Esophagus (tissue), 2 donors: ENCODE results near the gene ALG10. TPM values are rescaled to one million over a fixed set of nuclear protein-coding genes. Genes with fewer than 3 reads are reported as not detected.
"Not testable (repeated sequence)": the region's sequence is repeated elsewhere in the genome, so short reads cannot be mapped to it uniquely, and the experiment has no call there.

Source experiments
- H3K27ac ChIP-seq, 2 donors: one replicate each; pipeline ENCODE4 v1.5.1; 2013; ENCODE audit warnings: low read depth in 2 of 2, mild to moderate bottlenecking in 2 of 2, inconsistent platforms in 1 of 2, low read length in 1 of 2, moderate library complexity in 1 of 2
- H3K27me3 ChIP-seq, 2 donors: one replicate each; pipeline ENCODE4 v1.6.1; 2013; ENCODE audit warnings: low read length in 2 of 2, control low read depth in 1 of 2, mild to moderate bottlenecking in 1 of 2; ENCODE audit not compliant: insufficient read depth in 2 of 2, control insufficient read depth in 1 of 2
- H3K36me3 ChIP-seq, 2 donors: one replicate each; pipeline ENCODE4 v1.6.1; 2013; ENCODE audit warnings: low read length in 1 of 2; ENCODE audit not compliant: control insufficient read depth in 2 of 2, insufficient read depth in 2 of 2
- H3K4me1 ChIP-seq, 2 donors: one replicate each; pipeline ENCODE4 v1.6.1; 2013; ENCODE audit warnings: low read length in 1 of 2; ENCODE audit not compliant: control insufficient read depth in 2 of 2, insufficient read depth in 2 of 2
- H3K4me3 ChIP-seq, 2 donors: one replicate each; pipeline ENCODE4 v1.5.1; 2013; ENCODE audit warnings: low read length in 2 of 2, mild to moderate bottlenecking in 2 of 2, low read depth in 1 of 2, moderate library complexity in 1 of 2
- H3K9me3 ChIP-seq, 2 donors: one replicate each; pipeline ENCODE4 v1.6.1; 2013; ENCODE audit warnings: mild to moderate bottlenecking in 2 of 2, low read depth in 1 of 2, low read length in 1 of 2, moderate library complexity in 1 of 2; ENCODE audit not compliant: control insufficient read depth in 2 of 2, insufficient read depth in 1 of 2
- WGBS, 2 donors: extraction: QIAGEN DNeasy Blood & Tissue Kit; methylation state at CpG; one replicate each; pipeline ENCODE4 v1.1.7; 2013; 5-methylcytosine and 5-hydroxymethylcytosine counted together
- polyA plus RNA-seq, 2 donors: library from polyadenylated mRNA; stranded (reverse); fragments of 200-250 nt; gene quantifications; one replicate each; pipeline ENCODE4 v1.2.3, GENCODE V29; 2013
- donor health status: healthy with polysubstance abuse.
- donor health status: Bipolar disorder and iron deficiency.

The ALG10 gene, protein sequence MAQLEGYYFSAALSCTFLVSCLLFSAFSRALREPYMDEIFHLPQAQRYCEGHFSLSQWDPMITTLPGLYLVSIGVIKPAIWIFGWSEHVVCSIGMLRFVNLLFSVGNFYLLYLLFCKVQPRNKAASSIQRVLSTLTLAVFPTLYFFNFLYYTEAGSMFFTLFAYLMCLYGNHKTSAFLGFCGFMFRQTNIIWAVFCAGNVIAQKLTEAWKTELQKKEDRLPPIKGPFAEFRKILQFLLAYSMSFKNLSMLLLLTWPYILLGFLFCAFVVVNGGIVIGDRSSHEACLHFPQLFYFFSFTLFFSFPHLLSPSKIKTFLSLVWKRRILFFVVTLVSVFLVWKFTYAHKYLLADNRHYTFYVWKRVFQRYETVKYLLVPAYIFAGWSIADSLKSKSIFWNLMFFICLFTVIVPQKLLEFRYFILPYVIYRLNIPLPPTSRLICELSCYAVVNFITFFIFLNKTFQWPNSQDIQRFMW
- 1 to 10 TPM in 1 of 2 donors, under 1 TPM in 1; 0.79 to 1.5 TPM for polyA plus RNA-seq

DNA sequence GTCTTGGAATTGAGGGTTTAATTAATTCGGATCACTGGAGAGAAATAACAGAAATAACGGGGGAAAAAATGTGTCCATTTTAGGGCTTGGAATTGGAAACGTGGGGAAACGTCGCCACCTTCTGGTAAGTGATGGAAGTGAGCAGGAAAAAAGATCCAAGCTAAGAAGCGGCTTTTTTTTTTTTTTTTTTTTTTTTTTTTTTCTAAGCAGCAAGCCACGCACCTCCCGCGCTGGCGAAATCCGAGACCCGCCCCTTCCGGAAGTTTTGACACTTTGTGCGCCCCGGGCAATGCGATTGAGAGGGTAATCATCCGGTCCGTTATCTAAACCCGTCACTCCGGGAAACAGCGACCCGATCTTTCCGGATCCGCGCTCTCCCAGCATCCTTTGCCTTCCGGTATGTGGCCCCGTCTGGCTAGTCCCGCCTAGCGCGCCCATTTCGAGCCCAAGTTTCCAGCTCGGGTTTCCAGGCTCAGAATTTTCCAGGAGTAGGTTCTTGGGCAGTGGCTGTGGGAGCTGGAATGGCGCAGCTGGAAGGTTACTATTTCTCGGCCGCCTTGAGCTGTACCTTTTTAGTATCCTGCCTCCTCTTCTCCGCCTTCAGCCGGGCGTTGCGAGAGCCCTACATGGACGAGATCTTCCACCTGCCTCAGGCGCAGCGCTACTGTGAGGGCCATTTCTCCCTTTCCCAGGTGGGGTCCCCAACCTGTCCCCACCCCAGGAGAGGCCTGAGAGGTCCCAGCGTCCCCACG is at the start of gene ALG10:
TSS of gene ALG10 (plus strand) at position 418 of the 752 bp plus-strand sequence. CDS start at position 522, 104 bp downstream.
- Histone ChIP-seq H3K9me3 (no peaks in the 10 kb centered on the region), H3K27me3 (no peaks in the 10 kb centered on the region), H3K27ac (peak within 1 kb of the TSS; percentile 77 to 94), H3K36me3 (no peaks in the 10 kb centered on the region), H3K4me3 (peak within 1 kb of the TSS; percentile 66 to 79), H3K4me1 (no peaks in the 10 kb centered on the region)
- WGBS, 2 donors: 1% methylated on average over 44 of the region's 44 CpGs

DNA sequence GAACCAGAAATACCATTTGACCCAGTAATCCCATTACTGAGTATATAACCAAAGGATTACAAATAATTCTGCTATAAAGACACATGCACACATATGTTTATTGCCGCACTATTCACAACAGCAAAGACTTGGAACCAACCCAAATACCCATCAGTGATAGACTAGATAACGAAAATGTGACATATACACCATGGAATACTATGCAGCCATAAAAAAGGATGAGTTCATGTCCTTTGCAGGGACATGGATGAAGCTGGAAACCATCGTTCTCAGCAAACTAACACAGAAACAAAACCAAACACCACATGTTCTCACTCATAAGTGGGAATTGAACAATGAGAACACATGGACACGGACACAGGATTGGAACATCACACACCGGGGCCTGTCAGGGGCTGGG is 49.4 kb upstream of the ALG10 start:
- H3K27me3 ChIP-seq, H3K9me3 ChIP-seq, H3K4me3 ChIP-seq, H3K27ac ChIP-seq, H3K36me3 ChIP-seq, H3K4me1 ChIP-seq: not testable (repeated sequence)
- 78 to 80% methylated on average over 5 of the region's 5 CpGs for WGBS, 2 donors

DNA sequence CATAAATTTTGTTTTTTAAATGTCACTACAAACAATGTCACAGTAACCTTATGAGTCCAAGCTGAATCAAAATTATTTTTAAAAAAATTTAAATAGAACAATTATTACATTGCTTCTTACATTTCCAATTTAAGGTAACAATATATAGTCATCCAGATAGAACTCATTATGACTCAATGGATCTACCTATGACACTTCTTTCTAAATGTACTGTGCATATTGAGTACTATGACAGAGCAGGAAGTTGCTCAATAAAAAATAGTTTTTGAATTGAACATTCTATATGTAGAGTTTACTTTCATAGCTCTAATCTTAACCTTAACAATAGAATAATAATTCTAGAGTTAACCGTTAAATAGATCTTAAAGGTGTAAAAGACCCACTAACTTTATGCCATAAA is 44.4 kb upstream of the ALG10 start:
- Histone ChIP-seq H3K36me3 (no peaks in the 10 kb centered on the region), H3K27me3 (no peaks in the 10 kb centered on the region), H3K4me3 (no peak overlapping the region), H3K9me3 (no peaks in the 10 kb centered on the region), H3K4me1 (no peaks in the 10 kb centered on the region), H3K27ac (no peak overlapping the region)
- 88 to 89% methylated on average over 1 of the region's 1 CpG for WGBS, 2 donors

DNA sequence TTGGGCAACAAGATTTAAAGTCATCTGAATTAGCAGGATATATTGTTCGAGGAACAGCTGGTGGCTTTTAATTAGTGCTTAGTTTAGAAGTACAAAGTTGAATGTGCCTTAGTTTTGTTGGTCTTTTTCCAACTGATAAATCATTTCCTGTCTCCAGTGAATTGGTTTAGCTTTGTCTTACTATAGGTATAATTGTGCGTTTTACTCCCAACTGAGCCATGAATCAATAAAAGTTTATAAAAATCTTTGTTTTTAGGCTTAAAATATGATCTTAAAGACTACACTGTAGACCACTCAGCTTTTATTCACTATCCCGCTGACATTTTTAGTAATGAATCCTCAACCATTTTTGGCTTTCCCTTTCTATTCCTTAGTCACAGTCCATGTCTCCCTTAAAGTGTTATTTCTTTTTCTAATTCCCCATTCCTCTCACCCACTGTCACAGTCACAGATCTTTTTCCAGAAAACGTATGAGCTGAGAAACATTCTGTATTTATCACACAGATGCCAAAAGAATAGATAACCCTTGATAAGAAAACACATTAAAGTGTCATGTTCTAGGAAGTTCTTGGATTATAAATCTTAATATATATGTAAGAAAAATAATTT is 34.0 kb upstream of the ALG10 start:
- Histone ChIP-seq H3K4me1 (no peaks in the 10 kb centered on the region), H3K27ac (no peak overlapping the region), H3K27me3 (no peaks in the 10 kb centered on the region), H3K9me3 (no peaks in the 10 kb centered on the region), H3K4me3 (no peak overlapping the region), H3K36me3 (no peaks in the 10 kb centered on the region)
- 56% methylated on average over 4 of the region's 4 CpGs for WGBS, 2 donors

DNA sequence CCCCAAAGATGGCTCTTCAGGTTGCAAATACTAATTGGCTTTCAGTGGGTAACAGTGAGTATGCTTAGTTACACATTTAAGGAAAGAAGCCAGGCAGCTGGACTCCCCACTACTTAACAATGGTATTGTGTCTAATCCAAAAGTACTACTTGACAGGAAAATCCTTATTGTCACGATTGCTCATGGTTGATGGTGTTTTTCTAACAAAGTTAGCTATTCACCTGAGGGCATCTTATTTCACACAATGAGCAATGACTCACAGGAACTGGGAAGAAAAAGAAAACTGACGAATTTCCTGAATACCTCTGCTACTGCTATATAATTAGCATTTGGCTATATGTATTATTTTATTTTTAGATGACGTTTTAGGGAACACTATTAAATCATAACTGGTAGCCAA is 33.4 kb upstream of the ALG10 start:
- 29 to 50% methylated on average over 3 of the region's 3 CpGs for WGBS, 2 donors
- H3K27ac ChIP-seq: no peak overlapping the region

DNA sequence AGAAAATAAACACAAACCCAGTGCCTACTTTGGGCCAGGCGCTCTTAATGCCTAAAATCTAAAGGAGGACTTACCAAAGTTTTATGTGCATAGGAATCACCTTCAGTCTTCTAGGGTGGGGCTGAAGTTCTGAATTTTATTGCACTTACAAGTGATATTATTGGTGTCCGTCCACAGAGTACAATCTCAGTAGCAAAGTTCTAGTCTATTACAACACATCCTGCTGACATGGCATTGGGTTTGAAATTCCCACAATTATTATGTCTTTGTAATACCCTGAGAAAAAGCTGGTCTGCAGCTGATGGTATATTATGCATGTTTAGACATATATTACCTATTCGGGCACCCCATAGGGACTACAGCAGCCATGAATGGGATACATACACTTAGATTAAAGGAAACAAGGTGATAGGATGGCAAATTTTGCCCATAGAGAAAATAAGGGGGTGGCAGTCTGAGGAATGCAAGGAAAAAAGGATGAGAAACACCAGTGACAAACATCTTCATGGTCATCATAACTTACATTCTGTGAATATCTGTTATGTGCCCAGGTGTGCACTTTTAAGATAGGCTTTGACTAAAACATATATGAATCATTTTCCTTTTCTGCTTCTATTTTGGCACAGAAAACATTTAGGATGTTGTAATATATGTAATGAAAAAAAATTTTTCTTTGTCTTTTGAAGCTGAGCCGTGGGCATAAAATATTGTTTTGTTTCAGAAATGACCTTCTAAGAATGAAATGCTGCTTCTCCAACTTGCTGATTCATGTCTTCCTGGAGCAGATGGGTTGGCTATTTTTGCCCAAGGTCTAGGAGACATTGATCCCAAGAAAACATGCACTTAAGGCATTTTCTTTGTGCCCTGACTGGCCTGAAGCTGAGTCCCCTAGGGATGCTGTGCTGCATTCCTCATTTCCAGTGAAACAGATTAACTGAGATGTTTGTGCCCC is 27.2 kb upstream of the ALG10 start:
- no peak overlapping the region for H3K27ac ChIP-seq
- no peaks in the 10 kb centered on the region for H3K4me1 ChIP-seq
- 69 to 71% methylated on average over 4 of the region's 4 CpGs for WGBS, 2 donors
- no peaks in the 10 kb centered on the region for H3K27me3 ChIP-seq
- H3K4me3 ChIP-seq: no peak overlapping the region
- H3K36me3 ChIP-seq: no peaks in the 10 kb centered on the region
- H3K9me3 ChIP-seq: no peaks in the 10 kb centered on the region

More for the DNA sequence above, 33.4 kb upstream of the ALG10 start:
- Histone ChIP-seq H3K36me3 (no peaks in the 10 kb centered on the region), H3K9me3 (no peaks in the 10 kb centered on the region), H3K4me3 (no peak overlapping the region), H3K4me1 (no peaks in the 10 kb centered on the region), H3K27me3 (no peaks in the 10 kb centered on the region)

DNA sequence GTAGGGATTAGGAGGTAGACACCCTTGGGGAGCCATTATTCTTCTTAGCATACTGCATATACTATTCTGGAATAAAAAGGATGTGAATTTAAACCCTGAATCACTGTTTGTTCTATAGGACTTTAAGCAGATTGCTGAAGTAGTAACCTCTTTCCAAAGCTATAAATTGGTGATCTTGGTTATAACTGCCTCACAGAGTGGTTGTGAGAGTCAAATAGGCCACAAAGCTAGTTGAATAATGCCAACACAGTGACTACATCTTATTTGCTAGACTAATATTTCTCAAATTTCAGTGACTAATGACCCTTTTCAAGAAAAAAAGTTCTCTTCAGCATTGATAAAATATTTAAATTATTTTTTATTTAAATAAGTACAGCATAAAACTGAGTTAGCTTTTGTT is 13.5 kb upstream of the ALG10 start:
- not testable (repeated sequence) for H3K36me3 ChIP-seq, H3K9me3 ChIP-seq, H3K4me3 ChIP-seq, H3K27me3 ChIP-seq, H3K4me1 ChIP-seq, H3K27ac ChIP-seq

DNA sequence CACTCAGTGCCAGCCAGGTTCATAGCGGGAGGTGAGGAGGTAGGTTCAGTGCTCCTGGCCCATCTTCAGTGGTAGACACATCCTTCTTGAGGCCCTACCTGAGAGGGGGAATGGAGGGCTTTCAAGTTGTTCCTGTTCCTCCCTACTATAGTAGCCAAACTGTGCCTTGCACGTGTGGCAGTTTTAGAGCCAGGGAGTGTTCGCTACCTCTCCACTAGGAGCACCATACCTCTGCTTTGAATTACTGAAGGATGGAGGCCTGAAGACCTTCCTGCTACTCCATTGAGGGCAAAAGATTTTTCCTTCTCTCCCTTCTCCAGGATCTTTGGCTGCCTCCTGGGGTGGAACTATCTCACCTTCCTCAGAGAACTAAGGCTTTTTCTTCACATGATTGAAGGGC is 5.9 kb upstream of the ALG10 start:
- Histone ChIP-seq H3K4me3 (no peak overlapping the region), H3K27ac (no peak overlapping the region), H3K27me3 (no peaks in the 10 kb centered on the region), H3K9me3 (no peaks in the 10 kb centered on the region), H3K36me3 (no peaks in the 10 kb centered on the region), H3K4me1 (no peaks in the 10 kb centered on the region)
- 74 to 86% methylated on average over 3 of the region's 3 CpGs for WGBS, 2 donors

DNA sequence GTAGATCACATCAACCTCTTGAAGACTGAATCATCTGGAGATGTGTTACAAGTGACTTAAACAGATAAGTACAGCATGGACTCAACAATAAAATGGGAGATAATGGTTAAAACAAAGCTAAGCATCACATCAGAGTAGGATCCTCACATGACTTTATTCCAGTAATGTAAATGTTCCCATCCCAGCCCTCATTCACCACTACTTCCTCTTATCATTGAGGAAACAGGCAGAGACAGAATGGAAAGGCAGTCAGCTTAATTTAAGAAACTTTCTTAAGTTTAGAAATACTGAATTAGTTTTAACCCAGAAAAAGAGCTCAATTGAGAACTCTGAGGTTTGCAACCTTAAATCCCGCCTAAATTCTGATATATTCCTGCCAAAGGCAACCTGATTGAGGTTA is 1.2 kb upstream of the ALG10 start:
- Histone ChIP-seq H3K9me3 (no peaks in the 10 kb centered on the region), H3K36me3 (no peaks in the 10 kb centered on the region), H3K27ac (no peak overlapping the region), H3K27me3 (no peaks in the 10 kb centered on the region), H3K4me3 (no peak overlapping the region), H3K4me1 (no peaks in the 10 kb centered on the region)
- WGBS, 2 donors: 92 to 96% methylated on average over 1 of the region's 1 CpG
